Stimulated activated CD4-positive, alpha-beta T cell treated with anti-CD3 and anti-CD28 coated beads, Interleukin-2, amount 100 ng/mL, for 48 hours (primary cell): ENCODE results near the gene ARID3A.

Source experiments
- DNase-seq, 2 donors: peaks; one replicate each; pipeline ENCODE4 v3.0.0-alpha.2; 2020

ARID3A gene

DNA sequence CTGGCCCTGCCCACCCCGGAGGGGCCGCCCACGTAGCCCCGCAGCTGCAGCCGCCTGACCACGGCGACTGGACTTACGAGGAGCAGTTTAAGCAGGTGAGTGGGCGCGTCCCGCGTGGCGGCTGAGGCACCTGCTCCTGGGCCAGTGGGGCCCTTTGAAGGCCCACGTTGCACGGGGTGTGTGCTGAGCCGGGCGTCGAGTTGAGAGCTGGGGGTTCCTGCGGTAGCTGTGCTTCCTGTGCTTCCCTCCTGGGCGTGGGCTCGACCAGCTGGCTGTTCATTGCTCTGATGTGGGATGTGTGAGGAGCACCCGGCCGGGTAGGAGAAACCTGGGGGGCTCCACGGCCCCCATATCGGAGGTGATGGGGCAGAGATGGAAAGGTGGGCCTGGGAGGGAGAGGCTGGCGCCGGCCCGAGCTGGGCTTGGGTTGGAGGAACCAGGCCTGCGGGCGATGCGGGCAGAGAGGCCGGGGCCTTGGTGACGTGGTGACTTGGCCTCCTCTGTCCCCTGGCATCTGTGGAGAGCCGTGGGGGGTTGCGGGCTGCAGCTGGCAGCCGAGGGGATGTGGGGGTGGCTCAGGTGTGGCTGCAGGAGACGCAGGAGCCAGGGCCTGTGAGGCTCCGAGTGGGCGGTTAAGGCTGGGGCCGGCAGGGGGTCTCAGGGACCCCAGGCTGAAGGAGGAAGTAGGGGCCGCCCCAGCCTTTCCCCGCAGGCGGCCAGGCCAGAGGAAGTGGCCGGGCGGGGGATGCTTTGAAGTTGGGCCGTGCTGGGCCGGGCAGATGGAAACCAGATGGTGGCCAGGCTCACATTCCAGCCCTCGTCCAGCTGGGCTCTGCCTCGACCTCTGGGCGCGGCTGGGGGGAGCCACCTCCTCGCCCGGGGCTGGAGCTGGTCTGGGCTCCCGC, 7.1 kb downstream of the ARID3A start:
- no peak for DNase-seq

- no peak for DNase-seq
Observed at GRCh38 chr19:933553-933882, 7.7 kb downstream of the ARID3A start.

DNA sequence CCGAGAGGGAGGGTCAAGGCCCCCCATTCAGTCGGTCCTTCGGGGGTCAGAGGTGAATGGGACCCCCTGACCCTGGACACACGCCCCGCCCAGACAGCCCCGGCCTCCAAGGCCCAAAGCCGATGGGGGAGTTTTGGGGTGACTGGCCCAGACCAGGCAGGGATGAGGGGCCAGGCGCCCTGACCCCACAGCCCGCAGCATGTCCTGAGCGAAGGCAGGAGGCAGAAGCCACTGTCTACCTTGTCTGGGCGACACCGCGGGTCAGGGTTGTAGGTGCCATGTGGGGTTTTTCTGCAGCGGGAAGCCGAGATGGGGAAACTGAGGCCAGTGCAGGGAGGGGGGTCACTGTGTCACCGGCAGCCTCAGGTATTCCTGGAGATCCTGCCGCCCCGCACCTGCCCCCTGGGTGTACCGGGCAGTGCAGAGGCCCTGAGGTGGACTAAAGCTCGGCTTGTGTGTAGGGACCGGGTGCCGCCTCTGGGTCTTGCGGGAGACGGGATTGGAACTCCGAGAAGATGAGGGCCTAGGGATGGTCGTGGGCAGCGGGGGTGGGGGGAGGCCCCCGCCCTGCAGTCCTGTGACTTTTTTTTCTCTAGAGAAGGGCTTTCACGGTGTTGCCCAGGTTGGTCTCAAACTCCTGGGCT, 8.5 kb downstream of the ARID3A start:
- no peak for DNase-seq

DNA sequence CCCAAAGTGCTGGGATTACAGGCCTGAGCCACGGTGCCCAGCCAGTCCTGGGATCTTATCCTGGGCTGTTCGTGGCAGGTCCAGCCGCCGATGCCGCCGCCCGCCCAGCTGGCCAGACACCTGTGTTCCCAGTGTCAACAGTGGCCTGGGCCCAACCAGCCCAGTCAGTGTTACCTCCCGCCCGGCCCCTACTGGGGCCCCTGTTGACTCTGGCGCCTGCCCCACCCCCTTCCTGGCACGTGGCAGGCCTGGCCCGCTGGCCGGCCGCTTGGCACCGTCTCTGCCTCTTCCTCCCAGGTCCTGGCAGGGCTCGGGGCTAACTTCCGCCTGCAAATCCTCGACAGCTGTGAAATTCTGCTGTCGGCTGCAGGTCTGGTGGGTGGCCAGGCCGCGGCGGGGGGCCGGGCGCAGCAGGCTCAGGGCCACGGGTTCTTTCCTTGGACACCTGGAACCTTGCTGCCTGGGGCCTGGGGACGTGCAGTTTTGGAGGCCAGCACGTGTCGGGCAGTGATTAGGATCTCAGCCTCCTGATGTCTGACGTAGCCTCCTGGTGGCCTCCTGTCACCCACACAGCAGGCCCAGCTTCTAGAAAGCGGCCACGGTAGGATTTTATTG, 9.1 kb downstream of the ARID3A start:
- no peak for DNase-seq

DNA sequence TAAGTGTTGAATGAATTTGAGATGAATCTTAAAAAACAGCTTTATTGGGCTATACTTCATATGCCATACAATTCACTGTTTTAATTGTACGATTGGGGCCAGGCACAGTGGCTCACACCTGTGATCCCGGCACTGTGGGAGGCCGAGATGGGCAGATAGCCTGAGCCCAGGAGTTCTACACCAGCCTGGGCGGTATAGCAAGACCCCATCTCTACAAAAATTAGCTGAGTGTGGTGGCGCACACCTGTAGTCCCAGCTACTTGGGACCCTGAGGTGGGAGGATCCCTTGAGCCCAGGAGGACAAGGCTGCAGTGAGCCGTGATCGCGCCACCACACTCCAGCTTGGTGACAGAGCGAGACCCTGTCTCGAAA, 10.3 kb downstream of the ARID3A start:
- no peak for DNase-seq

DNA sequence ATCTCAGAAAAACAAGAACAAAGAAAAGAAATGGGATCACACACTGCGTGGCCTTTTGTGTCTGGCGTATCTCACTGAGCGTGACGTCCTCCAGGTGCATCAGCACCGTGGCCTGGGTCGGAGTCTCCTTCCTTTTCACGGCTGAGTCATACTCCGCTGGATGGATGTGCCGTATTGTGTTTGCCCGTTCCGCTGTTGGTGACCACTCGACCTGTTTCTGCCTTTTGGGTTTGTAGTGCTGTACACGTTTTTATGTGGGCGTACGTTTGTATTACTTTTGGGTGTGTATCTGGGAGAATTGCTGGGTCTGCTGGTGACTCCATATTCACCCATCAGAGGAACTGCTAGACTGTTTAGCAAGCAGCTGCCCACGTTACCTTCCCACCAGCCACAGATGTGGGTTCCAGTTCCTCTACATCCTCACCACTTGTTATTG, 11.4 kb downstream of the ARID3A start:
- no peak for DNase-seq

- no peak for DNase-seq
Observed at GRCh38 chr19:938233-938923, 12.5 kb downstream of the ARID3A start.

DNA sequence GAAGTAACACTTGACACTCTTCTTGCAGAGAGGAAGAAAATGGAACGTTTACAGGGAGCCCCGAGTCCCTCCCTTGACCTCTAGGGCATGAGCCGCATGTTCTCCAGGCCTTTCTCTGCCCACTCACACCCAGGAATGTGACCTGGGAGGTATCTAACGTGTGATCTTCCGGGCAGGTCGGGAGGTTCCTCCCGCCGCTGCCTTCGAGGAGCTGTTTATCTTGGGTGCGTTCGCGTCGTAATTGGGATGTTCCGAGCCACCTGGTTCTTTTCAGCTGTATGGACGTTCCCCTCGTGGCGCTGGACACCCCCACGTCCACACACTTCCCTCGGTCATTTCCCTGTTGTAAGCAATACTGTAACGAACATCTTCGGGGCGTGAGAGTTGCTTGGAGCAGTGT, 13.6 kb downstream of the ARID3A start:
- no peak for DNase-seq

DNA sequence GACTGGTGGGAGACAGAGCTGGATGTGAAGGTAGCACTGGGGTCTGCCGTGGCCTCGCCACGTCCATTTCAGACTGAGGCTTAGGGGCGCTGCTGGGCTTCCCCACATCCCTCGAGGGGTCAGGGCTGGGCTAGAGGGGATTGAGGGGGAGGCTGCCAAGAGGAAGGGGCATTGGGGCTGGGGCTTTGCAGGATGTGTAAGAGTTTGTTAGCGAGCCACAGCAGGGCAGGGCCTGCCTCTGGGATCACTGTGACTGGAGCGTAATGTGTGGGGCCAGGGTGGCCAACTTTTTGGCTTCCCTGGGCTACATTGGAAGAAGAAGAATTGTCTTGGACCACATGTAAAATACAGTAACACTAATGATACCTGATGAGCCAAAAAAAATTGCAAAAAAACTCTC, 14.1 kb downstream of the ARID3A start:
- DNase-seq, result no peak

DNA sequence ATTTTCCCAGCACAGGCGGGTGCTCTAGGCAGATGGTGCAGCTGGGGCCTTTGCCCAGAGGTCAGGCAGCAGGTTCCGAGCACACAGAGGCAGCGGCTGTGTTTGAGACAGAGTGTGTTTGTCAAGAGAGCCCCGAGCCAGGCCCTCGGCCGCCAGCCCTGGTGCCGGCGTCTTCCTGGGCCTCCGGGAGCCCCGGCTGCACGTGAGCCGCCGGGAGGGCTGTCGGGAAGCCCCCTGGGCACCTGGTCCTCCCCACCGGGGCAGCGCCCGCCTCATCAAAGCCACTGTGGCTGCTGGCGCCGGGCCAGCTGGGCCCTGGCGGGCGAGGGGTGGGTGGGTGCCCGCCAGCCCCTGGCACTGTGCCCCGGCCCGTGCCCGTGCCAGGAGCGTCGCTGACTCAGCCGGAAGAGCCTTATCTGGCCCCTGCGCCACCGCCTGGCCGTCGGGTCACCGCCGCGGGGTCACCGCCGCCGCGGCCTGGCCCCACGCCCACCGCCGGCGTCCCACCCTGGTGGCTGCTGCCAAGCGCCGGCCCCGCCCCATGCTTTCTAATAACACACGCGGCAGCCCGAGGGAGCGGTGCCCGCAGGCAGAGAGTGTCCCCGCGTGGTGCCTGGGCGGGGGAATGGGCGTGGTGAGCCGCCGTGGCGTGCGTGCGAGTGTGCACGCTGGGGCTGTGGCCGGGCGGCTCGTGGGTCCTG, 14.9 kb downstream of the ARID3A start:
- DNase-seq, result peak; percentile 41 to 53

- DNase-seq, result no peak
Observed at GRCh38 chr19:941292-942132, 15.7 kb downstream of the ARID3A start.

DNA sequence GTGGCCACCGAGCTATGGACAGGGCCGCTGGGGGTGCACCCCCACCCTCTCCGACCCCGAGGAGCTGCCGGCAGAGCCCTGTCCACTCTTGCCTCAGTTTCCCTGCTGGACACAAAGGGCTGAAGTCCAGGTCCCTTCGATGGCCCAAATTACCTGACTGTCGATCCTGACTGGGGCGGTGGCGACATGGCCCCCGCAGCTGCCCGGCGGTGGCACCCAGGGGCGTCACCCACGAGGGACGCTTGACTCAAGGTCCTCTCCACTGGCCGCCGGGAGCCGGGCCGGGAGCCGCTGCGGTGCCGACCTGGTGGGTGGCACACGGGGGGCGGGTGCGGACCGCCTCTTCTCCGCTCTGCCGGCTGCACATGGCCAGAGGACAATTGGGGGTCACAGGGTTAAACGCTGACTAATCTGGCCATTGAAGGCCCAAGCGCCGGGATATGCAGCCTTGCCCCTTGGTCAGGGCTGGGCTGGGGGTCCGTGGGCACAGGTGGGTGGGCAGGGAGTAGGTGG, 16.4 kb downstream of the ARID3A start:
- no peak for DNase-seq

DNA sequence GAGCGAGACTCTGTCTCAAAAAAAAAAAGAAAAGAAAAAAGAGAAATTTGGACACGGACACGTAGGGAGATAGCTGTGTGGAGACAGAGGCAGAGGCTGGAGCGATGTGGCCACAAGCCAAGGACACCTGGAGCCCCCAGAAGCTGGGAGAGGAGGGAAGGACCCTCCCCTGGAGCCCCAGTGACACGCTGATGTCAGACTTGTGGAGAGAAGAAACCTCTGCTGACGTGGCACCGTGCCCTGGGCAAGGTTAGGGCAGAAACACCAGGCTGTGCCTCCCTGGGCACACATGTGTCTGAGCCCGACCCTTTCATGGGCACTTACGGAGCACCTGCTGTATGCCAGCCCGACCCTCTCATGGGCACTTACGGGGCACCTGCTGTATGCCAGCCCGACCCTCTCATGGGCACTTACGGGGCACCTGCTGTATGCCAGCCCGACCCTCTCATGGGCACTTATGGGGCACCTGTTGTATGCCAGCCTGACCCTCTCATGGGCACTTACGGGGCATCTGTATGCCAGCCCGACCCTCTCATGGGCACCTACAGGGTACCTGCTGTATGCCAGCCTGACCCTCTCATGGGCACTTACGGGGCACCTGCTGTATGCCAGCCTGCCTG, 17.8 kb downstream of the ARID3A start:
- DNase-seq, result no peak

DNA sequence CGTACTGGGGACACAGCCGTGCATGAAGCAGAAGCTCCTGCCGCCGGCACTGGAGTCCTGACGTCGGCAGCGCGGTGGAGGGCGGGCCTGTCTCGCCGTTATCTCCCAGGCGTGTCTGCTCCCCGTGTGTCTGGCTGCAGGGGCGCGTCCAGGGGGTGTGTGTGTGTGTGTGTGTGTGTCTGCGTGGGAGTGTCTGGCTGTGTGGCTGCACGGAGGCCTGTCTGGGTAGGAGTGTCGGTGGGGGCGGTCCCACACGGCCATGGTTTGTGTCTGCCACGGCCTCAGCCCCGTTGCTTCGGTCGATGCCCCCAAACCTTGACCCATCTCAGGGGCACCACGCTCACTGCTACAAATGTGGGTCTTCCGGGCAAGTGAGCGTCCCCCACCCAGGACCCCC, 18.3 kb downstream of the ARID3A start:
- no peak for DNase-seq

DNA sequence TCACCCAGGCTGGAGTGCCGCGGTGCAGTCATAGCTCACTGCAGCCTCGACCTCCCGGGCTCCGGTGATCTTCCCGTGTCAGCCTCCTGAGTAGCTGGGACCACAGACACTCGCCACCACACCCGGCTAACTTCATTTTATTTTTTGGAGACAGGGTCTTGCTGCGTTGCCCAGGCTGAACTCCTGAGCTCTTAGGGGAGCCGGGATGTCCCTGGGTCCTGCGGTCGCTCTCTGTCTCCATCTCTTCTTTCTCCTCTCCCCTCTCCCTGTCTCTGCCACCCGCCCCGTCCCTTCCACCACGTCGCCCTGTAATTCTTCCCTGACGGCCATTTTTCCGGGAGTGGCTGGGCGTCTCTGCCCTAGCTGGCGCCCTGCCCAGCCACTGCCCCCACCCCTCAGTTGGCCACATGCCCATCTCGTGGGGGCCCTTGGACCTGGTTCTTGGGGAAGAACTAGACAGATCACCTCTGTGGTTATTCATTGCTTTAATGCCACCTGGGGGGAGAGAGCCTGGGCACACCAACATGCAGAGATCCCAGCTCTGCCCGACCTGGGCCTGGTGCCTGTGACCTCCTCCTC, 18.9 kb downstream of the ARID3A start:
- DNase-seq, result no peak

DNA sequence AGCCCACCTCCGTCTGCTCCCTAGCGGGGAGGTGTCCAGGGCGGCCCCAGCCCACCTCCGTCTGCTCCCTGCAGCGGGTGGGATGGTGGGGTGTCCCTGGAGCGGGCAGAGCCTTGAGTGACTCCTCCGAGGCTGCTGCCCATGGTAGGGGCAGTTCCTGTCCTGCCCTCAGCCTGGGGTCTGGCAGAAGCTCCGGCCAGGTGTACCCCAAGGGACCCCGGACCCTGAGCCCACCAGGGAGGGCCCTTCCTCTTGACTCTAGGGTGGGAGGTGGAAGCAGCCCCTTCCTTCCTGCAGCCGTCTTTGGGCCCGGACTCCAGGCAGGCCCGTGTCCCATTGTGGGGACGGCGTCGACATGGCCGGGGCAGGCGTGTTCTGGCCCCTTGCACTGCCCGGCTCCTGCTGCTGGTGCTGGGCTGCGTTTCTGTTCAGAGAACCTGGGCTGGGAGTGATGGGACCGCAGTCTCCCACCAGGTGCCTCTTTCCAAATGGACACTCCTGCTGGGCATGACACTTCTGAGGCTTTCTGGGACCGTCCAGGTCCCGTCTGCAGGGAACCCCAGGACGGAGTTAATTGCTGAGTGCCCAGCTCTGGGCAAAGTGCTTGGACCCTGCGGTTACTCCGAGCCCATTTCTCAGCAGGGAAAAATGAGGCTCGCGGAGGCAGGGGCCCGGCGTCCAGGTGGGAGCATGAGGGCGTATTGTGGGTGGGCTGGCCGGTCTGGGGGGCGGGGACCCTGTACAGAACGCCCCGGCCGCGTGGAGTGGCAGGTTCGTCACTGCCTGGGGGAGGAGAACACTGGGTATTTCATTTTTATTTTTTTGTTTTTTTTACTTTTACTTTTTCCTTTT, 19.8 kb downstream of the ARID3A start:
- no peak for DNase-seq

DNA sequence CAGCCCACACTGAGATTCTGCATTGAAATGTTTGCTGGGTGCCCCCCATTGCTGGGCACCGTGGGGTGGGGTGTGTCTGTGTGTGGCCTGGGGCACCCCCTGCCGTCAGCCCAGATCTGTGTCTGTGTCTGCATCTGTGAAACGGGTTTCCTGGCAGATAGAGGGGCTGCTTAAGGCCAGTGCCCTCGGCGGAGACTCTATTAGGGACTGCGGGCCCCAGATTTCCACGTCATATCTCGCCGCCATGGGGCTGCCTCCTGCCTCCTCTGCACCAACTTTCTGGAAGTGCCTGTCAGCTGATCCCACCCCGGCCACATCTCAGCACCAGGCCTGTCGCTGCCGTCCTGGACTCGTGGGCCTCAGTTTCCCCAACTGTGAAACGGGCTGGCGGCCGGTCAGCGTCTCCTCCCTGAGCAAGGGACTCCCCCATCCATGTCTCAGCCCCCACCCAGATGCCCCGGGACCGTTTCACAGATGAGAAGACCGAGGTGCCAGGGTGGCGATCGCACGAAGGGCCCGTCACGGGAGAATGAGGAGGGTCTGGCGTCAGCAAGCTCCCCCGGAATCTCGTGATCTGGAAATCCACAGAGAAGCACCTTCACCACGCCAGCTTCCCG, 21.4 kb downstream of the ARID3A start:
- DNase-seq, result no peak

DNA sequence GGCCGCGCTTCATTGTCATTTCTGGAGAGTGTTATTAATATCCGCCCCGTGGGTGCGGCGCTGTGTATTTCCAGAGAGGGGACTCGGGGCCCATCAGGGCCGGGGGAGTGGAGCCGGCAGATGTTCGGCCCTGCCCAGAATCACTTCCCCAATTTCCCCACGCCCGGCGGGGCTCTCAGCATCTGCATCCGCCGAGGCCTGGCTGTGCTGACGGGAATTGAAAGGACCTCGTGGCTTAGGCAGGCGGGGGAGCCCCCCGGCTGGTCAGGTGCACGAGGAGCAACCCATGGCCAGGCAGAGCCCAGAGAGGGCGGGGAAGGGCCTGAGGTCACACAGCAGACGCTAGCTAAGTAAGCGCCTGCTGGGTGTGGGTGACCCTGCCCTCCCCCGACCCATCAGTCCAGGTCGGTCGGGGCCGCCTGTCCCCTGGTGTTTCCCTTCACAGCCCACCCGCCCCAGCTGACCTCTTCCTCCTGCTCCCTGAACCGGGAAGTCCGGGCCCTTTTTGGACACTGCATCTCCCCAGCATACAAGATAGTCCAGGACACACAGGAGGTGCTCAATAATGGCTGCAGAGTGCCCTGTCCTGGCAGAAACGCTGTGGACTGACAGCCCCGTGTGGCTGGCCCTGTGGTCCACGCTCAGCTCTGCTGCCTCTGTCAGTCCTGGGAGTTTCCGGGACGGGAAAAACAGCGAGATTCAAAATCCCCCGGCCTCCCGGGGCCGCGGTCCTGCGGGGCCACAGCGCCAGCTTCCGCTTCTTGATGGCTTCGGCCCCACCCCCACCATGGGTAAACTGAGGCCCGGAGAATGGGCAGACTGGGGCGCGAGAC, 22.1 kb downstream of the ARID3A start:
- DNase-seq, result no peak
